ENCODE data around the gene SCN3A. TPM values are rescaled to one million over a fixed set of nuclear protein-coding genes. Genes with fewer than 3 reads are reported as not detected.

Gene SCN3A
- total RNA-seq, 6 experiments from 2014 or later = 0.14 to 2.2 (median 1.9) TPM; not detected in 1

GRCh38 chr2:165068487-165068757 lies 135.4 kb downstream of the SCN3A start:
- H3K9me3 Mint-ChIP-seq = 0 out of 2 replicates have a peak, but pooled peaks cover under 1% of the 10 kb centered on the region
- peaks cover 6% of the 10 kb centered on the region for H3K27me3 Mint-ChIP-seq (ENCODE audit: insufficient read depth)
- peak overlapping the region; percentile 58; the same call in 1 of the 2 replicates for H3K4me3 Mint-ChIP-seq
- no peak overlapping the region for H3K27ac Mint-ChIP-seq
- no peak for TF ChIP-seq CTCF (IDR thresholded peaks at IDR 0.05)
- no peaks in the 10 kb centered on the region for H3K4me1 Mint-ChIP-seq (ENCODE audit: low read depth)
- H3K36me3 Mint-ChIP-seq (ENCODE audit: low read depth) = no peaks in the 10 kb centered on the region
- no peak for DNase-seq

- Mint-ChIP-seq H3K27ac (no peak overlapping the region), H3K36me3 (ENCODE audit: low read depth) (no peaks in the 10 kb centered on the region), H3K4me3 (peak overlapping the region; percentile 58), H3K27me3 (ENCODE audit: insufficient read depth) (peaks cover 6% of the 10 kb centered on the region), H3K9me3 (no peaks in the 10 kb centered on the region), H3K4me1 (ENCODE audit: low read depth) (no peaks in the 10 kb centered on the region)
- peak; percentile 8 for DNase-seq
- TF ChIP-seq CTCF (IDR thresholded peaks at IDR 0.05) = no peak
Measured at GRCh38 chr2:165067643-165068486, 136.0 kb downstream of the SCN3A start.

- TF ChIP-seq CTCF (IDR thresholded peaks at IDR 0.05) = no peak
- Mint-ChIP-seq H3K9me3 (no peaks in the 10 kb centered on the region), H3K27me3 (ENCODE audit: insufficient read depth) (peaks cover 2% of the 10 kb centered on the region), H3K36me3 (ENCODE audit: low read depth) (no peaks in the 10 kb centered on the region), H3K4me3 (no peak overlapping the region), H3K4me1 (ENCODE audit: low read depth) (no peaks in the 10 kb centered on the region), H3K27ac (no peak overlapping the region)
- no peak for DNase-seq
Measured at GRCh38 chr2:165064743-165065142, 139.1 kb downstream of the SCN3A start.

GRCh38 chr2:165060411-165060810 lies 143.4 kb downstream of the SCN3A start:
- H3K4me1 Mint-ChIP-seq (ENCODE audit: low read depth) = no peaks in the 10 kb centered on the region
- H3K27ac Mint-ChIP-seq = no peak overlapping the region
- TF ChIP-seq CTCF (IDR thresholded peaks at IDR 0.05) = no peak
- H3K27me3 Mint-ChIP-seq (ENCODE audit: insufficient read depth) = no peaks in the 10 kb centered on the region
- no peak for DNase-seq
- H3K36me3 Mint-ChIP-seq (ENCODE audit: low read depth) = no peaks in the 10 kb centered on the region
- no peak overlapping the region for H3K4me3 Mint-ChIP-seq
- no peaks in the 10 kb centered on the region for H3K9me3 Mint-ChIP-seq

GRCh38 chr2:165058476-165059265 lies 145.2 kb downstream of the SCN3A start:
- H3K27ac Mint-ChIP-seq = no peak overlapping the region
- H3K4me1 Mint-ChIP-seq (ENCODE audit: low read depth) = no peaks in the 10 kb centered on the region
- no peaks in the 10 kb centered on the region for H3K27me3 Mint-ChIP-seq (ENCODE audit: insufficient read depth)
- no peaks in the 10 kb centered on the region for H3K36me3 Mint-ChIP-seq (ENCODE audit: low read depth)
- no peak for TF ChIP-seq CTCF (IDR thresholded peaks at IDR 0.05)
- H3K4me3 Mint-ChIP-seq = no peak overlapping the region
- no peaks in the 10 kb centered on the region for H3K9me3 Mint-ChIP-seq
- no peak for DNase-seq
